ENCODE measurements around the gene RCC2.

The RCC2 gene

DNA sequence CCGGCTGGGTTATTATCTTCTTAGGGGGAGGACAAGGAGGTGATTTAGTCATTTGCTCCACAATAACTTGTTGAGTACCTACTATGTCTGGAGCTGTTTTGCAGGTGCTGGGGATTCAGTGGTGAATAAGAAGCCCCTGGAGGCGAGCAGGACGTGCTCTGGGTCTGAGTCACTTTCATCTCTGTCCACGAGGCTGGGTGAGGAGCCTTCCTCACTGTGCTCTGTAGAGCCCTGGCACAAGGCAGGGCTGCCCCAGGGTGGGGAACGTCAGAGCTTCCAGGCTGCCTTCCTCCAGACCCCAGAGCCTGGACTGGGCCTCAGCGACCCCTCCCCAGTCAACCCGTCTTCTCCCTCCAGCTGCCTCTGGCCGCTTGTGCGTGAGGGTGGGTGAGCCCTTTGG, 70.0 kb downstream of the RCC2 start:
- no peak for DNase-seq (ENCODE audit: extremely low read depth, low read depth)
- TF ChIP-seq CTCF (IDR thresholded peaks at IDR 0.05; ENCODE audit: low read depth, low read length): no peak

DNA sequence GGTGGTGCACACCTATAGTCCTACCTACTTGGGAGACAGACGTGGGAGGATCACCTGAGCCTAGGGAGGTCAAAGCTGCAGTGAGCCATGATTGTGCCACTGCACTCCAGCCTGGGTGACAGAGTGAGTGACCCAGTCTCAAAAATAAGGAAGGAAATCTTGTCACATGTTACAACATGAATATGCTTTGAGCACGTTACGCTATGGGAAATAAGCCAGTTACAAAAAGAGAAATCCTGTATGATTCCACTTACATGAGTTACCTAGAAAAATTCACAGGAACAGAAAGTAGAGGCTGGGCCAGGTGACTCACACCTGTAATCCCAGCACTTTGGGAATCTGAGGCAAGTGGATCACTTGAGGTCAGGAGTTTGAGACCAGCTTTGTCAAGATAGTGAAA, 74.2 kb downstream of the RCC2 start:
- TF ChIP-seq CTCF (IDR thresholded peaks at IDR 0.05; ENCODE audit: low read depth, low read length): no peak

DNA sequence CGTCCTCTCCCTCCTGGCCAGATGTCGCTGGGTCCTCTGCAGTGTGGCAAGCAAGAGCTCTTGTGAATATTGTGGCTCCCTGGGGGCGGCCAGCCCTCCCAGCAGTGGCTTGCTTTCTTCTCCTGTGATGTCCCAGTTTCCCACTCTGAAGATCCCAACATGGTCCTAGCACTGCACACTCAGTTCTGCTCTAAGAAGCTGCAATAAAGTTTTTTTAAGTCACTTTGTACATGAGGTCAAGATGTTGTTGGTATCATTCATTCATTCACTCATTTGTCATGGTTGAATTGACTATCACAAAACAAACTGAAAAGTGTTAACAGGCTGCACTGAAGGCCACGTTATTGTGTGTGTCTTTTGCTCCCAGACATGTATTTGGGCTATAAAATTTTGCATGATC, 75.7 kb downstream of the RCC2 start:
- no peak for DNase-seq (ENCODE audit: extremely low read depth, low read depth)
- no peak for TF ChIP-seq CTCF (IDR thresholded peaks at IDR 0.05; ENCODE audit: low read depth, low read length)

More for the DNA sequence above, 74.2 kb downstream of the RCC2 start:
- DNase-seq (ENCODE audit: extremely low read depth, low read depth): no peak

- no peak for DNase-seq (ENCODE audit: extremely low read depth, low read depth)
These were observed 76.1 kb downstream of the RCC2 start for GRCh38 chr1:17363351-17363750.

GRCh38 chr1:17361687-17362086, 77.8 kb downstream of the RCC2 start:
- no peak for DNase-seq (ENCODE audit: extremely low read depth, low read depth)
- TF ChIP-seq CTCF (IDR thresholded peaks at IDR 0.05; ENCODE audit: low read depth, low read length): no peak

More at GRCh38 chr1:17363351-17363750, 76.1 kb downstream of the RCC2 start:
- no peak for TF ChIP-seq CTCF (IDR thresholded peaks at IDR 0.05; ENCODE audit: low read depth, low read length)

GRCh38 chr1:17360272-17360956, 79.1 kb downstream of the RCC2 start:
- no peak for TF ChIP-seq CTCF (IDR thresholded peaks at IDR 0.05; ENCODE audit: low read depth, low read length)
- DNase-seq (ENCODE audit: extremely low read depth, low read depth): no peak

DNA sequence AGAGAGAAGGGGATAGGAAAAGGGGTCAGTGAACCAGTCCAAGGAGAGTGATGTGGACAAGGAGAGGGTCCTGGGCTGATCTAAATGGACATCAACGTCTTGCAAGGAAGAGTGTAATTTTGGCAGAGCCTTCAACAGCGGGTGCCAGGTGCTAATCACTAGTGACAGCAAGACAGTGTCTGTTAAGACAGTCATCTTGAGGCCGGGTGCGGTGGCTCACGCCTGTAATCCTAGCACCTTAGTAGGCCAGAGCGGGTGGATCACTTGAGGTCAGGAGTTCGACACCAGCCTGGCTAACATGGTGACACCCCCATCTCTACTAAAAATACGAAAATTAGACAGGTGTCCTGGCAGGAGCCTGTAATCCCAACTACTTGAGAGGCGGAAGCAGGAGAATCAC, 79.7 kb downstream of the RCC2 start:
- no peak for DNase-seq (ENCODE audit: extremely low read depth, low read depth)
- TF ChIP-seq CTCF (IDR thresholded peaks at IDR 0.05; ENCODE audit: low read depth, low read length): no peak

Measured in AG09319 (cell line).